ENCODE measurements around the gene EML3. TPM values are rescaled to one million over a fixed set of nuclear protein-coding genes. Genes with fewer than 3 reads are reported as not detected.
"Not testable (repeated sequence)": the region's sequence is repeated elsewhere in the genome, so short reads cannot be mapped to it uniquely, and the experiment has no call there.

Gene EML3
- total and polyA plus RNA-seq, 2 of the 8 experiments (the other 6 are each of a cell fraction or from before 2014, with no cell fraction given): 19.2 to 29.9 TPM

DNA sequence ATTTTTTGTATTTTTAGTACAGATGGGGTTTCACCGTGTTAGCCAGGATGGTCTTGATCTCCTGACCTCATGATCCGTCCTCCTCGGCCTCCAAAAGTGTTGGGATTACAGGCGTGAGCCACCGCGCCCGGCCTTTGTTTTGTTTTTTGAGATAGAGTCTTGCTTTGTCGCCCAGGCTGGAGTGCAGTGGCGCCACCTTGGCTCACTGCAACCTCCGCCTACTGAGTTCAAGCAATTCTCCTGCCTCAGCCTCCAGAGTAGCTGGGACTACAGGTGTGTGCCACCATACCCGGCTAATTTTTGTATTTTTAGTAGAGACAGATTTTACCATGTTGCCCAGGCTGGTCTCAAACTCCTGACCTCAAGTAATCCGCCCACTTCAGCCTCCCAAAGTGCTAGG, 37.7 kb upstream of the EML3 start:
- not testable (repeated sequence) for H2AK5ac ChIP-seq (ENCODE audit: low read depth, low read length); H3K79me1 ChIP-seq (ENCODE audit: low read depth, low read length); H4K5ac ChIP-seq (ENCODE audit: insufficient read length, low read depth, low read length); H2BK5ac ChIP-seq (ENCODE audit: low read depth, low read length); H3K4me2 ChIP-seq (ENCODE audit: insufficient read depth in 1 of 2, low read depth in 2 of 2, low read length in 2 of 2); H3K23ac ChIP-seq (ENCODE audit: insufficient read length); H3K9ac ChIP-seq (replicated peaks in 1 of 4; ENCODE audit: extremely low read depth in 1 of 4, low read depth in 3 of 4, low read length in 3 of 4); H3K23me2 ChIP-seq (ENCODE audit: low read depth, low read length); H4K8ac ChIP-seq (ENCODE audit: extremely low read depth, insufficient read depth, low read length); H2BK15ac ChIP-seq (ENCODE audit: low read length); H3K27ac ChIP-seq (ENCODE audit: low read depth, low read length); H3K14ac ChIP-seq (ENCODE audit: insufficient read length); DNase-seq (ENCODE audit: low read depth in 1 of 2, low spot score in 2 of 2); H3K4me1 ChIP-seq (replicated peaks in 1 of 4; ENCODE audit: control insufficient read depth in 3 of 4, insufficient read depth in 4 of 4, low read length in 3 of 4); H3K9me3 ChIP-seq (ENCODE audit: insufficient read depth in 2 of 2, low read depth in 1 of 2, low read length in 1 of 2); H3K4me3 ChIP-seq (ENCODE audit: extremely low read depth in 1 of 4, insufficient read depth in 2 of 4, low read depth in 3 of 4, low read length in 4 of 4); H3K56ac ChIP-seq (replicated peaks; ENCODE audit: insufficient read length, low read depth, low read length); H2AFZ ChIP-seq (ENCODE audit: low read length); H3K4ac ChIP-seq (replicated peaks; ENCODE audit: insufficient read length, low read depth, low read length); H3K18ac ChIP-seq (ENCODE audit: extremely low read depth, low read length); H2BK20ac ChIP-seq (ENCODE audit: low read length); H4K91ac ChIP-seq (replicated peaks; ENCODE audit: insufficient read length, low read length); FAIRE-seq; H2BK12ac ChIP-seq (ENCODE audit: low read depth, low read length); H3K27me3 ChIP-seq (replicated peaks in 1 of 4; ENCODE audit: control insufficient read depth in 3 of 4, extremely low read depth in 1 of 4, insufficient read depth in 3 of 4, low read length in 3 of 4); H2BK120ac ChIP-seq (replicated peaks; ENCODE audit: low read depth, low read length)
- ChIA-PET CTCF (ENCODE audit: partially characterized antibody) (interaction anchor here (0.7 to 3.2 kb wide), 7 partner anchors 19 to 107 kb away, joined by 3 to 14 read pairs (median 3); partner anchors contain the start of gene LRRN4CL), POLR2A (ENCODE audit: partially characterized antibody) (interaction anchor here (1.3 to 50.4 kb wide), 3 partner anchors 41 to 206 kb away, joined by 3 to 2041 read pairs (median 52); partner anchors contain the start of genes BSCL2, C11orf98, CSKMT and GNG3)
- Histone ChIP-seq H3K36me3 (ENCODE audit: control insufficient read depth in 2 of 4, insufficient read depth in 4 of 4, low read length in 3 of 4) (peaks cover 0 to 14% (median 7%) of the 10 kb centered on the region in 4 experiments; a peak in 5 of 8 replicates), H3K79me2 (ENCODE audit: control insufficient read depth in 1 of 2, insufficient read depth in 2 of 2, low read length in 2 of 2) (peaks cover 10 to 33% of the 10 kb centered on the region in 2 experiments), H4K20me1 (replicated peaks in 1 of 2; ENCODE audit: control insufficient read depth in 1 of 2, insufficient read depth in 2 of 2, low read length in 2 of 2) (peaks cover 3 to 23% of the 10 kb centered on the region in 2 experiments)
- 96% methylated on average over 11 of the region's 12 CpGs; no CpG with 5 or more reads in 1 of the 2 experiments for WGBS, 2 experiments (ENCODE audit: extremely low coverage in 1 of 2, insufficient coverage in 1 of 2, insufficient read length in 1 of 2, insufficient replicate concordance in 2 of 2, low coverage in 1 of 2, low lambda C conversion rate in 2 of 2, missing lambda C conversion rate in 1 of 2)
